H1 (cell line): ENCODE data around the gene ZC3H12C. TPM values are rescaled to one million over a fixed set of nuclear protein-coding genes. Genes with fewer than 3 reads are reported as not detected.

ENCODE experiments used
- CTCF ChIA-PET: fragments of 300-600 bp; sonication (Branson Sonifier 250); formaldehyde crosslinking; loops from one replicate; lab custom pipeline; 2021; ENCODE audit not compliant: partially characterized antibody; lab: Charles Lee
- POLR2A ChIA-PET: fragments of 300-600 bp; sonication (Branson Sonifier 250); formaldehyde crosslinking; loops from one replicate; lab custom pipeline; 2021; ENCODE audit warnings: inconsistent platforms; ENCODE audit not compliant: partially characterized antibody; lab: Charles Lee
- DNase-seq, 2 experiments: peaks; one replicate each; pipeline versions ENCODE4 v3.0.0 to v3.0.0-alpha.2; 2010 to 2022; ENCODE audit warnings: low spot score in 2 of 2, low read depth in 1 of 2, mixed read lengths in 1 of 2
- FAIRE-seq: peaks from 2 replicates; lab custom pipeline; 2011; peaks lifted over from hg19 to GRCh38; lab: Jason Lieb, UNC
- H2AFZ ChIP-seq: 2 replicates; pipeline ENCODE4 v1.8.1; 2012; ENCODE audit warnings: low read length, inconsistent platforms
- H2AK5ac ChIP-seq: 2 replicates; pipeline ENCODE4 v1.6.1; 2013; ENCODE audit warnings: low read depth, low read length
- H2BK120ac ChIP-seq: replicated peaks from 2 replicates; pipeline ENCODE3; 2013; ENCODE audit warnings: low read depth, low read length, inconsistent platforms
- H2BK12ac ChIP-seq: 2 replicates; pipeline ENCODE4 v1.6.1; 2013; ENCODE audit warnings: low read depth, low read length
- H2BK15ac ChIP-seq: 2 replicates; pipeline ENCODE4 v1.6.1; 2013; ENCODE audit warnings: low read length
- H2BK20ac ChIP-seq: 2 replicates; pipeline ENCODE4 v1.6.1; 2013; ENCODE audit warnings: low read length
- H2BK5ac ChIP-seq: 2 replicates; pipeline ENCODE4 v1.6.1; 2013; ENCODE audit warnings: low read depth, low read length
- H3K14ac ChIP-seq: 2 replicates; pipeline ENCODE4 v1.6.1; 2013; ENCODE audit warnings: inconsistent platforms; ENCODE audit not compliant: insufficient read length
- H3K18ac ChIP-seq: 2 replicates; pipeline ENCODE4 v1.6.1; 2013; ENCODE audit warnings: low read length; ENCODE audit errors: extremely low read depth
- H3K23ac ChIP-seq: 2 replicates; pipeline ENCODE4 v1.6.1; 2013; ENCODE audit warnings: inconsistent platforms; ENCODE audit not compliant: insufficient read length
- H3K23me2 ChIP-seq: 2 replicates; pipeline ENCODE4 v1.6.1; 2013; ENCODE audit warnings: low read depth, low read length
- H3K27ac ChIP-seq: 2 replicates; pipeline ENCODE4 v1.6.1; 2011; ENCODE audit warnings: low read depth, low read length, inconsistent platforms
- H3K27me3 ChIP-seq, 4 experiments: replicated peaks in 1 of 4; 1 replicate in 1 of 4; 2 replicates in 3 of 4; pipeline versions ENCODE4 v1.6.1 to v1.8.1; 2011 to 2013; ENCODE audit warnings: low read length in 3 of 4, mild to moderate bottlenecking in 3 of 4, inconsistent platforms in 2 of 4, mixed read lengths in 2 of 4, moderate library complexity in 1 of 4; ENCODE audit not compliant: control insufficient read depth in 3 of 4, insufficient read depth in 3 of 4; ENCODE audit errors: extremely low read depth in 1 of 4
- H3K36me3 ChIP-seq, 4 experiments: 2 replicates each; pipeline versions ENCODE4 v1.6.1 to v1.8.1; 2011 to 2013; ENCODE audit warnings: mild to moderate bottlenecking in 4 of 4, low read length in 3 of 4, moderate library complexity in 2 of 4, control low read depth in 1 of 4, inconsistent platforms in 1 of 4; ENCODE audit not compliant: insufficient read depth in 4 of 4, control insufficient read depth in 2 of 4
- H3K4ac ChIP-seq: replicated peaks from 2 replicates; pipeline ENCODE3; 2013; ENCODE audit warnings: low read length, low read depth, mixed read lengths, inconsistent platforms; ENCODE audit not compliant: insufficient read length
- H3K4me1 ChIP-seq, 4 experiments: replicated peaks in 1 of 4; 1 replicate in 1 of 4; 2 replicates in 3 of 4; pipeline versions ENCODE4 v1.6.1 to v1.8.1; 2011 to 2013; ENCODE audit warnings: low read length in 3 of 4, inconsistent platforms in 2 of 4, mixed read lengths in 1 of 4; ENCODE audit not compliant: insufficient read depth in 4 of 4, control insufficient read depth in 3 of 4
- H3K4me2 ChIP-seq, 2 experiments: 2 replicates each; pipeline versions ENCODE4 v1.6.1 to v1.8.1; 2011 to 2013; ENCODE audit warnings: low read depth in 2 of 2, low read length in 2 of 2, control low read depth in 1 of 2, inconsistent platforms in 1 of 2, mild to moderate bottlenecking in 1 of 2; ENCODE audit not compliant: insufficient read depth in 1 of 2
- H3K4me3 ChIP-seq, 4 experiments: fragments of 200-600, 300-600 bp in 1 of 4; sonication (generic), shearing (Covaris generic), sonication (Bioruptor Twin) in 1 of 4; 2 replicates each; pipeline versions ENCODE4 v1.5.1 to v1.8.1; 2011 to 2016; ENCODE audit warnings: low read length in 4 of 4, low read depth in 3 of 4, control low read depth in 2 of 4, inconsistent platforms in 2 of 4, mild to moderate bottlenecking in 2 of 4, mixed read lengths in 1 of 4, moderate library complexity in 1 of 4; ENCODE audit not compliant: insufficient read depth in 2 of 4; ENCODE audit errors: extremely low read depth in 1 of 4
- H3K56ac ChIP-seq: replicated peaks from 2 replicates; pipeline ENCODE3; 2013; ENCODE audit warnings: low read depth, mild to moderate bottlenecking, mixed read lengths, low read length, inconsistent platforms; ENCODE audit not compliant: insufficient read length
- H3K79me1 ChIP-seq: 2 replicates; pipeline ENCODE4 v1.6.1; 2013; ENCODE audit warnings: low read depth, low read length, control low read depth
- H3K79me2 ChIP-seq, 2 experiments: 2 replicates each; pipeline versions ENCODE4 v1.6.1 to v1.8.1; 2012 to 2013; ENCODE audit warnings: low read length in 2 of 2, mild to moderate bottlenecking in 2 of 2, inconsistent platforms in 1 of 2; ENCODE audit not compliant: insufficient read depth in 2 of 2, control insufficient read depth in 1 of 2
- H3K9ac ChIP-seq, 4 experiments: replicated peaks in 1 of 4; 1 replicate in 1 of 4; 2 replicates in 3 of 4; pipeline versions ENCODE4 v1.6.1 to v1.8.1; 2011 to 2013; ENCODE audit warnings: low read depth in 3 of 4, low read length in 3 of 4, control low read depth in 2 of 4, mild to moderate bottlenecking in 2 of 4, moderate library complexity in 2 of 4, inconsistent platforms in 1 of 4; ENCODE audit errors: extremely low read depth in 1 of 4
- H3K9me3 ChIP-seq, 2 experiments: 2 replicates each; pipeline versions ENCODE4 v1.6.1 to v1.8.1; 2012 to 2013; ENCODE audit warnings: mild to moderate bottlenecking in 2 of 2, moderate library complexity in 2 of 2, control low read depth in 1 of 2, inconsistent platforms in 1 of 2, low read depth in 1 of 2, low read length in 1 of 2, mixed read lengths in 1 of 2; ENCODE audit not compliant: insufficient read depth in 2 of 2
- H4K20me1 ChIP-seq, 2 experiments: replicated peaks in 1 of 2; 2 replicates each; pipeline versions ENCODE3 to v1.8.1; 2011 to 2013; ENCODE audit warnings: inconsistent platforms in 2 of 2, low read length in 2 of 2, mild to moderate bottlenecking in 1 of 2; ENCODE audit not compliant: insufficient read depth in 2 of 2, control insufficient read depth in 1 of 2
- H4K5ac ChIP-seq: 2 replicates; pipeline ENCODE4 v1.6.1; 2013; ENCODE audit warnings: low read length, low read depth, mixed read lengths, inconsistent platforms; ENCODE audit not compliant: insufficient read length
- H4K8ac ChIP-seq: 2 replicates; pipeline ENCODE4 v1.8.0; 2013; ENCODE audit warnings: mild to moderate bottlenecking, moderate library complexity, low read length, inconsistent platforms; ENCODE audit not compliant: insufficient read depth; ENCODE audit errors: extremely low read depth
- H4K91ac ChIP-seq: replicated peaks from 2 replicates; pipeline ENCODE3; 2013; ENCODE audit warnings: low read length, mixed read lengths, inconsistent platforms; ENCODE audit not compliant: insufficient read length
- WGBS, 2 experiments: shearing (Covaris generic) in 1 of 2; methylation state at CpG; one replicate each; pipeline versions ENCODE4 v1.1.6 to v1.1.7; 2013 to 2015; ENCODE audit warnings: low lambda C conversion rate in 2 of 2, mixed read lengths in 2 of 2, inconsistent platforms in 1 of 2, low coverage in 1 of 2, missing lambda C conversion rate in 1 of 2; ENCODE audit not compliant: insufficient replicate concordance in 2 of 2, insufficient coverage in 1 of 2, insufficient read length in 1 of 2; ENCODE audit errors: extremely low coverage in 1 of 2, missing lambda C conversion rate in 1 of 2; 5-methylcytosine and 5-hydroxymethylcytosine counted together
- polyA plus RNA-seq, 7 experiments: library from polyadenylated mRNA; depleted of rRNA in 3 of 7; stranded (reverse) in 5 of 7; unstranded in 2 of 7; fragments of >200 nt in 5 of 7; fragments of 200-250 nt in 2 of 7; gene quantifications; 1 replicate in 5 of 7; 2 replicates in 1 of 7; 4 replicates in 1 of 7; pipeline versions ENCODE4 v1.2.1 to v1.2.3, GENCODE V29; 2011 to 2013; ENCODE audit warnings: missing spikeins in 2 of 7, mixed read lengths in 2 of 7
- total RNA-seq: library from RNA; stranded (reverse); fragmentation: NEBNext Ultra II Directional; extraction: Animal tissue kit (Norgen Biotek cat#: 25700); gene quantifications from 2 replicates; pipeline ENCODE4 v1.2.1, GENCODE V29; 2021
- TF ChIP-seq, protein P1 (sequence below): IDR thresholded peaks from 2 replicates; pipeline ENCODE4 v1.6.1; 2011; ENCODE audit warnings: low read depth, mild to moderate bottlenecking, low read length; ENCODE audit not compliant: insufficient read depth

The ZC3H12C gene
- total and polyA plus RNA-seq, 2 of the 8 experiments (the other 6 are each of a cell fraction or from before 2014, with no cell fraction given): 2.0 to 2.7 TPM

DNA sequence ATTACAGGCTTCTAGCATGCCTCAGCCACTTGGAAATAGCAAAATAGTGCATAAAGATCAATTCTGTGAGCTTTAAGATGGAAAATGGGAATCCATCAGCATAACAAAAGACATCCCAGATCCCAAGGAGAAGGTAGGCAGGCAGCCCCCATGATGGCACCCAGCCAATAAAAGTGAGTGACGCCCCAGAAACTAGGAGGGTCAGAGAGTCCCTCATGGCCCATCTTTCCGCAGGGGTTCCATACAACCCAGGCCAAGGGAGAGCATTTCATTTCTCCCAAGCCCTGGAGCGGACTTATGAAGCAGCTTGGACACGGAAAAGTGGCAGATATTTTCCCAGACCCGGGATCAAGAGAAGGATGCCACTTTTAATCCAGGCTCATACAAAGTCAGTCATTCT, 93.3 kb downstream of the ZC3H12C start:
- no peak for DNase-seq
- Histone ChIP-seq H3K56ac (no peak overlapping the region), H3K79me2 (no peaks in the 10 kb centered on the region), H3K36me3 (no peaks in the 10 kb centered on the region), H4K8ac (no peak overlapping the region), H3K27ac (no peak overlapping the region), H2BK20ac (no peak overlapping the region), H2BK15ac (no peak overlapping the region), H3K23me2 (no peaks in the 10 kb centered on the region), H2BK5ac (no peak overlapping the region), H3K14ac (no peak overlapping the region), H3K23ac (no peak overlapping the region), H3K4ac (no peak overlapping the region), H3K27me3 (no peaks in the 10 kb centered on the region), H3K18ac (no peak overlapping the region), H2AFZ (no peak overlapping the region), H4K20me1 (no peaks in the 10 kb centered on the region), H3K4me1 (peaks cover 0 to 10% (median 9%) of the 10 kb centered on the region in 4 experiments), H2BK120ac (no peak overlapping the region), H2AK5ac (no peak overlapping the region), H3K4me2 (no peak overlapping the region), H3K9ac (no peak overlapping the region), H4K5ac (no peak overlapping the region), H2BK12ac (no peak overlapping the region), H3K4me3 (no peak overlapping the region), H3K9me3 (no peaks in the 10 kb centered on the region), H3K79me1 (no peaks in the 10 kb centered on the region), H4K91ac (no peak overlapping the region)
- ChIA-PET CTCF (interaction anchor here (0.6 to 7.1 kb wide), 8 partner anchors 9 to 249 kb away, joined by 3 to 46 read pairs (median 5); no protein-coding TSS in a partner anchor), POLR2A (interaction anchor here (1.0 kb wide), 1 partner anchor 9 kb away, joined by 3 read pairs; no protein-coding TSS in a partner anchor)
- no peak for FAIRE-seq
- WGBS, 2 experiments: 83% methylated on average over 5 of the region's 5 CpGs; no CpG with 5 or more reads in 1 of the 2 experiments
- TF ChIP-seq, protein P1, sequence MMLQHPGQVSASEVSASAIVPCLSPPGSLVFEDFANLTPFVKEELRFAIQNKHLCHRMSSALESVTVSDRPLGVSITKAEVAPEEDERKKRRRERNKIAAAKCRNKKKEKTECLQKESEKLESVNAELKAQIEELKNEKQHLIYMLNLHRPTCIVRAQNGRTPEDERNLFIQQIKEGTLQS: no peak
